Heart left ventricle (tissue), 16 donors: ENCODE results near the gene NDUFS4. TPM values are rescaled to one million over a fixed set of nuclear protein-coding genes. Genes with fewer than 3 reads are reported as not detected.

Experiments used
- ATAC-seq, 4 donors: fragments of 200-7000 bp; cut with Tn5 transposase; one replicate each; pipeline ENCODE4 v1.9.1; 2020 to 2022; ENCODE audit warnings: moderate library complexity in 4 of 4, mild to moderate bottlenecking in 3 of 4, moderate number of reproducible peaks in 1 of 4
- DNase-seq, 5 donors: peaks; one replicate each; pipeline ENCODE4 v3.0.0-alpha.2; 2020
- H3K27ac ChIP-seq, 12 donors: fragments of 200-600 bp; sonication (generic) in 4 of 12; one replicate each; pipeline versions ENCODE4 v1.5.0 to v1.8.0; 2016 to 2022; ENCODE audit warnings: mild to moderate bottlenecking in 2 of 12
- H3K27me3 ChIP-seq, 9 donors: fragments of 200-600 bp; sonication (generic) in 2 of 9; one replicate each; pipeline versions ENCODE4 v1.5.1 to v1.8.0; 2016 to 2022; ENCODE audit warnings: mild to moderate bottlenecking in 3 of 9
- H3K36me3 ChIP-seq, 9 donors: fragments of 200-600 bp; sonication (generic) in 2 of 9; one replicate each; pipeline versions ENCODE4 v1.5.0 to v1.8.0; 2018 to 2022; ENCODE audit warnings: mild to moderate bottlenecking in 2 of 9
- H3K4me1 ChIP-seq, 12 donors: fragments of 200-600 bp; sonication (generic) in 4 of 12; one replicate each; pipeline versions ENCODE4 v1.5.0 to v1.8.0; 2016 to 2022; ENCODE audit warnings: mild to moderate bottlenecking in 3 of 12
- H3K4me3 ChIP-seq, 12 donors: fragments of 200-600 bp; sonication (generic) in 4 of 12; one replicate each; pipeline versions ENCODE4 v1.5.0 to v1.8.0; 2017 to 2022; ENCODE audit warnings: mild to moderate bottlenecking in 9 of 12, moderate library complexity in 4 of 12
- H3K9me3 ChIP-seq, 12 donors: fragments of 200-600 bp; sonication (generic) in 4 of 12; one replicate each; pipeline versions ENCODE4 v1.5.0 to v1.8.0; 2016 to 2022; ENCODE audit warnings: mild to moderate bottlenecking in 1 of 12
- POLR2A ChIP-seq, 2 donors: fragments of 450-650 bp; IDR thresholded peaks; one replicate each; pipeline ENCODE4 v1.6.1; 2017; ENCODE audit warnings: antibody characterized with exemption in 2 of 2, mild to moderate bottlenecking in 2 of 2, moderate library complexity in 2 of 2
- WGBS, 4 donors: extraction: QIAGEN DNeasy Blood & Tissue Kit in 2 of 4; methylation state at CpG; one replicate each; pipeline versions ENCODE4 v1.1.5 to v1.1.7; 2013 to 2018; 5-methylcytosine and 5-hydroxymethylcytosine counted together
- intact Hi-C, 10 donors: fragments of 100-400 bp; cut with DNase I; formaldehyde crosslinking; loops; one replicate each; pipeline versions ENCODE4 v1.11.1 to v1.14.2; 2022
- polyA plus RNA-seq, 2 donors: library from polyadenylated mRNA; stranded (reverse); fragments of 200-250 nt; gene quantifications; one replicate each; pipeline ENCODE4 v1.2.3, GENCODE V29; 2013
- total RNA-seq, 9 donors: library from RNA; depleted of rRNA in 2 of 9; stranded (reverse); fragments of >200 nt in 2 of 9; fragmentation: NEBNext Ultra II Directional in 3 of 9; extraction: Animal tissue kit (Norgen Biotek cat#: 25700) in 3 of 9; gene quantifications; one replicate each; pipeline versions ENCODE4 v1.1.0 to v1.2.4, GENCODE V29; 2016 to 2023
- TF ChIP-seq, protein P1 (sequence below), 12 donors: fragments of 200-600 bp; sonication (generic) in 4 of 12; IDR thresholded peaks; one replicate each; pipeline versions ENCODE4 v1.5.0 to v1.8.0; 2018 to 2022; ENCODE audit warnings: antibody characterized with exemption in 12 of 12, mild to moderate bottlenecking in 5 of 12
- donor health status: ischemic (EF 13 %, LVEDD 7.1; RV severe dilation, severe dysfunction).
- donor health status: healthy with polysubstance abuse.
- donor health status: DM: no; HTN: yes; CAD: no.
- donor health status: DM: no; HTN: no; CAD: no.
- donor health status: ischemic (EF 25% LVEDD 6.9; RV normal size, moderate dysfunction).
- donor health status: ischemic (EF 25% LVEDD 5.7; RV mildly dilated, moderate dysfunction).
- donor health status: healthy.
- donor health status: DM: yes; HTN: yes; CAD: no.
- donor health status: ischemic (EF 35%, LVEDD 5.7; RV mildly dilated, moderate dysfunction).
- donor health status: nonischemic (EF 11% LVEDD 7.7; RV severe dilation, severe dysfunction).
- donor health status: DM: yes; HTN: yes; CAD: no.
- donor health status: PGD.
- donor health status: ischemic (EF 29% LVEDD 5.4; RV normal size, mild dysfunction).
- donor health status: nonischemic (EF 23%, LVEDD 6.1; RV moderate dilation, normal function).

NDUFS4 gene
- total and polyA plus RNA-seq, 11 donors, result 109 to 259 (median 185) TPM

DNA sequence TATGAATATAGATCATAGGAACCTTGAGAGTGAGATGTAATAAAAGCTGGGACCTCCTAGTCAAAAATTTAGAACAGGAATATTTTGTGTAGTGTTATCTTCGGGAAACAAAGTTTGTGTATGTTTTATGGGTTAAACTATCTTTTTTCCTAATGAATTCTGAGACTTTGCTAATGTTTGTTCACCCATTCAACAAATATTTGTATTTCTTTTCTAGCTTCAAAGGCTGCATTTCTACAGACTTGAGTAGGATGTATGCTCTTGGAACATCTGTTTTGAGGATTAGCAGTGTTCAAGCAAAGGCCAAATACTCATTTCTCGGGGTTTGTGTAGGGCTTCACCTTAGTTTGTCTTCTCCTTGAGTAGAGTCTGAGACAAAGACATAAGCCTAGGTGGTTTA is 16.2 kb downstream of the NDUFS4 start:
- H3K4me1 ChIP-seq, result peaks cover 0 to 64% (median 38%) of the 10 kb centered on the region in 12 donors
- no peaks in the 10 kb centered on the region for H3K36me3 ChIP-seq
- H3K27ac ChIP-seq, result no peak overlapping the region
- no peaks in the 10 kb centered on the region for H3K27me3 ChIP-seq
- H3K4me3 ChIP-seq, result no peak overlapping the region
- DNase-seq (no peak), ATAC-seq (no peak)
- H3K9me3 ChIP-seq, result no peaks in the 10 kb centered on the region
- TF ChIP-seq, protein P1, sequence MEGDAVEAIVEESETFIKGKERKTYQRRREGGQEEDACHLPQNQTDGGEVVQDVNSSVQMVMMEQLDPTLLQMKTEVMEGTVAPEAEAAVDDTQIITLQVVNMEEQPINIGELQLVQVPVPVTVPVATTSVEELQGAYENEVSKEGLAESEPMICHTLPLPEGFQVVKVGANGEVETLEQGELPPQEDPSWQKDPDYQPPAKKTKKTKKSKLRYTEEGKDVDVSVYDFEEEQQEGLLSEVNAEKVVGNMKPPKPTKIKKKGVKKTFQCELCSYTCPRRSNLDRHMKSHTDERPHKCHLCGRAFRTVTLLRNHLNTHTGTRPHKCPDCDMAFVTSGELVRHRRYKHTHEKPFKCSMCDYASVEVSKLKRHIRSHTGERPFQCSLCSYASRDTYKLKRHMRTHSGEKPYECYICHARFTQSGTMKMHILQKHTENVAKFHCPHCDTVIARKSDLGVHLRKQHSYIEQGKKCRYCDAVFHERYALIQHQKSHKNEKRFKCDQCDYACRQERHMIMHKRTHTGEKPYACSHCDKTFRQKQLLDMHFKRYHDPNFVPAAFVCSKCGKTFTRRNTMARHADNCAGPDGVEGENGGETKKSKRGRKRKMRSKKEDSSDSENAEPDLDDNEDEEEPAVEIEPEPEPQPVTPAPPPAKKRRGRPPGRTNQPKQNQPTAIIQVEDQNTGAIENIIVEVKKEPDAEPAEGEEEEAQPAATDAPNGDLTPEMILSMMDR (IDR thresholded peaks at IDR 0.05), result no peak
- no peak for TF ChIP-seq POLR2A (IDR thresholded peaks at IDR 0.05)
- 78 to 87% (median 80%) methylated on average over 2 of the region's 2 CpGs for WGBS, 4 donors
- intact Hi-C loops, result no loop called here

DNA sequence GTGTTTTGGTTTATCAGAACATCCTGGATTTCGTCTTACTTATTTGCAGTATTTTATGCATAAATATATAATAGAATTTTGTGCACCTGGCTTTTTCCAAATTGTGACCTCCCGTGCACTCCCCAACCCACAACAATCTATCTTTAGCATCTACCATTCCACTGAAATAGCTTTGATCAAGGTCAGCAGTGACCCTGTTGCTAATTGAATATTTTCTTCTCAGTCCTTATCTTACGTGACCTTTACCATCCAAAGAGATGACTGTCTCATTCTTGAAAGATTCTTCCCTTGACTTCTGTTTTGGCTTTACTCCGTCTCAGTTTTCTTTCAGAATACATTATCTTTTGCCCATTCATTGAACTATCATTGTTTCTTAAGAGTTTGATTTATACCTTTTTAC is 18.4 kb downstream of the NDUFS4 start:
- 75 to 85% (median 81%) methylated on average over 4 of the region's 4 CpGs for WGBS, 4 donors
- no peak for ATAC-seq
- no peak for DNase-seq
- Histone ChIP-seq H3K27ac (no peak overlapping the region), H3K4me3 (no peak overlapping the region), H3K36me3 (no peaks in the 10 kb centered on the region), H3K4me1 (peaks cover 0 to 55% (median 35%) of the 10 kb centered on the region in 12 donors), H3K9me3 (no peaks in the 10 kb centered on the region), H3K27me3 (no peaks in the 10 kb centered on the region)
- intact Hi-C loops, result no loop called here
- TF ChIP-seq POLR2A (IDR thresholded peaks at IDR 0.05), result no peak
- TF ChIP-seq, protein P1 (IDR thresholded peaks at IDR 0.05), result no peak

DNA sequence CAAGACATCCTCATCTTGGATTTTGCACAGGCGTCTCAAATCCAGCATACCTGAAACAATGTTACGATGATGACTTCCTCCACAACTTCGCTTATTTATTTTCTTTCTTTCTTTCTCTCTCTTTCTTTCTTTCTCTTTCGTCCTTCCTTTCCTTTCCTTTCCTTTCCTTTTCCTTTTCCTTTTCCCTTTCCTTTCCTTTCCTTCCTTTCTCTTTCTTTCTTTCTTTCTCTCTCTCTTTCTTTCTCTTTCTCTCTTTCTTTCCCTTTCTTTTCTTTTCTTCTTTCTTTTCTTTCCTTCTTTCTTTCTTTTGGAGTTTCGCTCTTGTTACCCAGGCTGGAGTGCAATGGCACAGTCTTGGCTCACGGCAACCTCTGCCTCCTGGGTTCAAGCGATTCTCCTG is 20.1 kb downstream of the NDUFS4 start:
- Histone ChIP-seq H3K27me3 (no peaks in the 10 kb centered on the region), H3K4me1 (peaks cover 0 to 39% (median 23%) of the 10 kb centered on the region in 12 donors), H3K9me3 (no peaks in the 10 kb centered on the region), H3K4me3 (no peak overlapping the region), H3K36me3 (no peaks in the 10 kb centered on the region), H3K27ac (no peak overlapping the region)
- 92 to 96% (median 93%) methylated on average over 7 of the region's 7 CpGs for WGBS, 4 donors
- intact Hi-C loops, result no loop called here
- ATAC-seq (no peak), DNase-seq (no peak)
- TF ChIP-seq, protein P1 (IDR thresholded peaks at IDR 0.05), result no peak
- no peak for TF ChIP-seq POLR2A (IDR thresholded peaks at IDR 0.05)

DNA sequence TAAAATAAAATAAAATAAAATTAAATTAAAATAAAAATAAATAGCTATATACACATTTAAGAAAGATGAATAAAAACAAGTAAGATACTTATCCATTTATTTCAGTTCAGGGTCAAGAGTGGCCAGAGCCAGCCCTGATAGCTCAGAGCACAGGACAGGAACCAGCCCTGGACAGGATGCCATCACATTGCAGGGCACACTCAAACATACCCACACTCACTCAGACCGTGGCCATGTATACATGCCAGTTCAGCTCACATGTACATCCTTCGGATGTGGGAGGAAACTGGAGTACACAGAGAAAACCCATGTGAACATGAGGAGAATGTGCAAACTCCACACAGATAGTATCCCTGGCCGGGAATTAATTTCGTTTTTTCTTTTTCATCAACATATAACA is 21.8 kb downstream of the NDUFS4 start:
- ATAC-seq, result peak in 1 of 4 donors; percentile 67
- TF ChIP-seq, protein P1 (IDR thresholded peaks at IDR 0.05), result no peak
- no peak for TF ChIP-seq POLR2A (IDR thresholded peaks at IDR 0.05)
- Histone ChIP-seq H3K27me3 (no peaks in the 10 kb centered on the region), H3K9me3 (no peaks in the 10 kb centered on the region), H3K4me1 (peaks cover 0 to 24% (median 17%) of the 10 kb centered on the region in 12 donors), H3K36me3 (no peaks in the 10 kb centered on the region), H3K4me3 (no peak overlapping the region), H3K27ac (peak overlapping the region in 1 of 12 donors; percentile 23)
- intact Hi-C loops, result no loop called here
- no peak for DNase-seq
- 57 to 77% (median 75%) methylated on average over 4 of the region's 4 CpGs for WGBS, 4 donors
